ENCODE data around the gene TNFSF12. TPM values are rescaled to one million over a fixed set of nuclear protein-coding genes. Genes with fewer than 3 reads are reported as not detected.

Gene TNFSF12
- total RNA-seq, 4 donors from 2014 or later, result 29.2 to 64.5 (median 41.5) TPM

GRCh38 chr17:7541074-7541621, 7.7 kb upstream of the TNFSF12 start:
- no peak for ATAC-seq (ENCODE audit: low FRiP score)
- no peak for TF ChIP-seq CTCF (IDR thresholded peaks at IDR 0.05)
- DNase-seq (ENCODE audit: low spot score), result no peak

DNA sequence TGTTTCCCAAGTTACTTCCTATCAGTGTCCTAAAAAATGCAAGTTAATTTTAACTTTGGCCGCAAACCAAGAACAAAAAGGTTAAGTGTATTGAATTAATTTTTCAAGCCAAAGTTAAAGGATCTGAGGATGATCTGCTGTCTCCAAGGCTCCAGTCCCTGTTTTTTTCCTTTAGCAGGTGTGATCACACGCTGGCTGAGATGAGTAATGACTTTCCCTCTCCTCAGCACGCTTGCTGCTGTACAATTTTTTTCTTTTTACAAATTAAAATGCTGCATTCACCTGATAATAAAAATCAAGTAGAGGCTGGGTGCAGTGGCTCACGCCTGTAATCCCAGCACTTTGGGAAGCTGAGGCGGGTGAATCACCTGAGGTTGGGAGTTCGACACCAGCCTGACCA, 3.9 kb upstream of the TNFSF12 start:
- ATAC-seq (ENCODE audit: low FRiP score), result no peak
- no peak for DNase-seq (ENCODE audit: low spot score)
- no peak for TF ChIP-seq CTCF (IDR thresholded peaks at IDR 0.05)

DNA sequence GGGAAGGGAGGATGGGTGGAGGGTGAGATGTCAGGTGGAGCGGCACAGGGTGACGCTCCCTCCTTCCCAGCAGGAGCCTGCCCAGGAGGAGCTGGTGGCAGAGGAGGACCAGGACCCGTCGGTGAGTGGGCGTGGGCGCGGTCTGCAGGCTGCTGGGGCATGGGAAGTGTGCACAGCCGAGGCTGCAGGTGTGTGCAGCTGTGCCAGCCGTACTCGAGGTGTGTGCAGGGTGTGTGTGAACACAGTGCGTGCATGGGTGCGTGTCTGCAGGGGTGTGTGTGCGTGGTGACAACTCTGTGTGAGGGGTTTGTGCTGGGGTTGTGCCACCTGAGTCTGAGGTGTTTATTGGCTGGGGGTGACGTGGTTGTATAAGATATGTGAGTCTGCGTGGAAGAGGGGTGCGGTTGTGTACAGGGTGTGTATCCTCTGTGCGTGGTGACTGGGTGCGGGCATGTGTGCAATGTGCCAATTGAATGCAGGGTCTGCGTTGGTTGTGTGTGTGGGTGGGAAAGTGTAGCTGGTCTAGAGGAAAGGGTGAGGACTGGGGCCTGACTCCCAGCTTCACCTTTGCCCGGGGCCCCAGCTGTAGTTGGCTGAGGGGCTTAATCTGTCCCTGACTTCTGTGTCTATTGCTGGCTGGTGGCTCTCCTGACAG, 670 bp downstream of the TNFSF12 start:
- peak; percentile 37 for ATAC-seq (ENCODE audit: low FRiP score)
- DNase-seq (ENCODE audit: low spot score), result no peak
- no peak for TF ChIP-seq CTCF (IDR thresholded peaks at IDR 0.05)

GRCh38 chr17:7550344-7550743, 1.5 kb downstream of the TNFSF12 start:
- no peak for DNase-seq (ENCODE audit: low spot score)
- ATAC-seq (ENCODE audit: low FRiP score), result no peak
- no peak for TF ChIP-seq CTCF (IDR thresholded peaks at IDR 0.05)

GRCh38 chr17:7551396-7551795, 2.5 kb downstream of the TNFSF12 start:
- TF ChIP-seq CTCF (IDR thresholded peaks at IDR 0.05), result no peak
- no peak for ATAC-seq (ENCODE audit: low FRiP score)
- no peak for DNase-seq (ENCODE audit: low spot score)

DNA sequence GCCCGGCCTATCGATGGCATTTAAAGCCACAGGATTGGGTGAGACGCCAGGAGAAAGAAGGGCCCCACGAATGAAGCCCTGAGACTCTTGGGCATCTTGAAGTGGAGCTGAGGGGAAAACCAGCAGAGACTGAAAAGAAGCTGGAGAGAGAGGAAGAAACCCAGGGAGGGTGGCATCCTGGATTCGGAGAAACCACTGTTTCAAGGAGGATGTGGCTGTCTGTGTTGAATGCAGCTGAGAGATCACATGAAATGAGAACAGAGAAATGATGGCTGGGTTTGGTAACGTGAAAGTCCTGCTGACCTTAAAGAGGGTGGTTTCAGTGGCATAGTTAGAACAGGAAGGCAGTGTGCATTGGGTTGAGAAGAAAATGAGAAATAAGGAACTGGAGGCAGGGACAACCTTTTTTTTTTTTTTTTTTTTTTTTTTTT, 3.8 kb downstream of the TNFSF12 start:
- ATAC-seq (ENCODE audit: low FRiP score) (no peak), DNase-seq (ENCODE audit: low spot score) (no peak)
- TF ChIP-seq CTCF (IDR thresholded peaks at IDR 0.05), result no peak

DNA sequence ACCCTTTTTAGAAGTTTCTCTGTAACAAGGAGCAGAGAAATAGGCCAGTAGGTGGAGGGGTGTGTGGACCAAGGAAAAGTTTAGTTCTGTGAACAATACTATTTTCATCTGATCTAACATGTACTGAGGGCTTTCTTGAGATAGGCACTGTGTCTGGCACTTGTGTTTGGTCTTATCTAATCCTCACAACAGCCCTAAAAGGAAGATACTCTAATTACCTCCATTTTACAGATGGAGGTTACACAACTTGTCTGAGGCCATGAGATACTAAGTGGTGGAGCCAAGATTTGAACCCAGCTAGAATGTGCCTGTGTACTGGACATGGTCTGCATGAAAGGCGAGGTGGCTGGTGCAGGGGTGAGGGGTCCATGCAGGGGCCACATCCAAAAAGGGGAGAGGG, 4.5 kb downstream of the TNFSF12 start:
- DNase-seq (ENCODE audit: low spot score) (no peak), ATAC-seq (ENCODE audit: low FRiP score) (no peak)
- no peak for TF ChIP-seq CTCF (IDR thresholded peaks at IDR 0.05)
